ENCODE measurements around the gene AFMID. TPM values are rescaled to one million over a fixed set of nuclear protein-coding genes. Genes with fewer than 3 reads are reported as not detected.
"Not testable (repeated sequence)": the region's sequence is repeated elsewhere in the genome, so short reads cannot be mapped to it uniquely, and the experiment has no call there.

The AFMID gene
- total RNA-seq, 6 experiments from 2014 or later = 23.0 to 32.9 (median 26.2) TPM

DNA sequence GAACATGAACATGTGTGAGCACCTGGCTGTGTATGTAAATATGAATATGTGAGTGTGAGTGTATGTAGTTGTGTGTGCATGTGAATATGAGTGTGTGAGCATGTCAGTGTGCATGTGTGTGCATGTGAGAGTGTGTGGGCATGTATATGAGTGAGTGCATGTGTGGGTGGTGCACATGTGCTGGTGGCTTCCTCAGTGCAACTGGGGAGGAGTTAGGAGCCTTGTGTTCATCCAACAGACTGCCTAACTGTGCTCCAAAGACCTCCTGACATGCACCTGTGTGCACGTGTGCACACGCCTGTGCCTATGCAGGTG lies 45.7 kb downstream of the AFMID start:
- H3K4me3 Mint-ChIP-seq = no peak overlapping the region
- H3K9me3 Mint-ChIP-seq = no peaks in the 10 kb centered on the region
- peaks cover 35% of the 10 kb centered on the region for H3K27me3 Mint-ChIP-seq (ENCODE audit: insufficient read depth)
- no peak overlapping the region for H3K27ac Mint-ChIP-seq
- no peak for DNase-seq
- TF ChIP-seq, protein P1, sequence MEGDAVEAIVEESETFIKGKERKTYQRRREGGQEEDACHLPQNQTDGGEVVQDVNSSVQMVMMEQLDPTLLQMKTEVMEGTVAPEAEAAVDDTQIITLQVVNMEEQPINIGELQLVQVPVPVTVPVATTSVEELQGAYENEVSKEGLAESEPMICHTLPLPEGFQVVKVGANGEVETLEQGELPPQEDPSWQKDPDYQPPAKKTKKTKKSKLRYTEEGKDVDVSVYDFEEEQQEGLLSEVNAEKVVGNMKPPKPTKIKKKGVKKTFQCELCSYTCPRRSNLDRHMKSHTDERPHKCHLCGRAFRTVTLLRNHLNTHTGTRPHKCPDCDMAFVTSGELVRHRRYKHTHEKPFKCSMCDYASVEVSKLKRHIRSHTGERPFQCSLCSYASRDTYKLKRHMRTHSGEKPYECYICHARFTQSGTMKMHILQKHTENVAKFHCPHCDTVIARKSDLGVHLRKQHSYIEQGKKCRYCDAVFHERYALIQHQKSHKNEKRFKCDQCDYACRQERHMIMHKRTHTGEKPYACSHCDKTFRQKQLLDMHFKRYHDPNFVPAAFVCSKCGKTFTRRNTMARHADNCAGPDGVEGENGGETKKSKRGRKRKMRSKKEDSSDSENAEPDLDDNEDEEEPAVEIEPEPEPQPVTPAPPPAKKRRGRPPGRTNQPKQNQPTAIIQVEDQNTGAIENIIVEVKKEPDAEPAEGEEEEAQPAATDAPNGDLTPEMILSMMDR (IDR thresholded peaks at IDR 0.05) = no peak
- no peaks in the 10 kb centered on the region for H3K4me1 Mint-ChIP-seq (ENCODE audit: low read depth)
- no peaks in the 10 kb centered on the region for H3K36me3 Mint-ChIP-seq (ENCODE audit: low read depth)

DNA sequence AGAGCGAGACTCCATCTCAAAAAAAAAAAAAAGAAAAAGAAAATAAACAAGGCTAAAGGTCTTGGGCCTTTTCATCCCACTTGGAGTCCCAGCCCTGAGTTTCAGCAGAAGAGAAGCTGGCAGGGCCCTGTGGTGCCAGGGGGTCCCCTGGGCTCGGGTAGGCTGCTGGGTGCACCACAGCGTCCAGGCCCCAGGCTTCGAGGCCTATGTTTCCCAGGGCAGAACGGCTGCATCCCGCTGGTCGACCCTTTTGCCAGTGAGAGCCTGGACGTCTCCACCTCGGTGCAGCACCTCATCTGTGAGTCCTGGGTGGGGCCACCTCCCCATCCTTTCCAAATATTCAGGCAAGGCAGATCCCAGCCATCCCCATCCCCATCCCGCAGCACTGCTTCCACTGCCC lies 46.5 kb downstream of the AFMID start:
- DNase-seq = no peak
- TF ChIP-seq, protein P1 (IDR thresholded peaks at IDR 0.05) = no peak
- H3K27ac Mint-ChIP-seq = no peak overlapping the region
- peaks cover 35% of the 10 kb centered on the region for H3K27me3 Mint-ChIP-seq (ENCODE audit: insufficient read depth)
- H3K4me3 Mint-ChIP-seq = no peak overlapping the region
- H3K4me1 Mint-ChIP-seq (ENCODE audit: low read depth) = no peaks in the 10 kb centered on the region
- H3K36me3 Mint-ChIP-seq (ENCODE audit: low read depth) = no peaks in the 10 kb centered on the region
- H3K9me3 Mint-ChIP-seq = no peaks in the 10 kb centered on the region

DNA sequence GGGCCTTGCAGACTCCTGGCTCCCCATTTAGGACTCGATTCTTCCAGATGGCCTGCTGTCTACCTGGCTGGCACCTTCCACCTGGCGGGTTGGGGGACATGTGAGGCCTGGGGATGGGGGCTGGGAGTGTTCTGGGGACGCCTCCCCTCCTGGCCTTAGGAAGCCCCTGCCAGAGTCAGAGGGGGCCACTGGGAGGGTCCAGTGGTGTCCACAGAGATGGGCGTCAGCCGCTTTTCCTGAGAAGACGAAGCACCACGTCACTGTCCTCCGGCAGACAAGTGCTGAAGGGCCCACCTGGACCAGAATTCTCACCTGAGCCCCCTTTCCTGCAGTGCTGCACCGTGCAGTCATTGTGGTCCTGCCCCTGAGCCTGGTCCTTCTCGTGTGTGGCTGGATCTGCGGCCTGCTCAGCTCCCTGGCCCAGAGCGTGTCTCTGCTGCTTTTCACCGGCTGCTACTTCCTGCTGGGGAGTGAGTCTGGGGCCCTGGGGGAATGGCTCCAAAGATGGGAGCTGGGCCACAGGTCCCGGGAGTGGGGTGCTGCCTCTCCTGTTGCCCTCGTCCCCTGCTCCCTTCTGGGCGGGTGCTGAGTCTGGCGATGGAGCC lies 47.2 kb downstream of the AFMID start:
- Mint-ChIP-seq H3K4me3 (no peak overlapping the region), H3K9me3 (no peaks in the 10 kb centered on the region), H3K27me3 (ENCODE audit: insufficient read depth) (peaks cover 35% of the 10 kb centered on the region), H3K27ac (no peak overlapping the region), H3K4me1 (ENCODE audit: low read depth) (no peaks in the 10 kb centered on the region), H3K36me3 (ENCODE audit: low read depth) (no peaks in the 10 kb centered on the region)
- TF ChIP-seq, protein P1 (IDR thresholded peaks at IDR 0.05) = no peak
- no peak for DNase-seq

DNA sequence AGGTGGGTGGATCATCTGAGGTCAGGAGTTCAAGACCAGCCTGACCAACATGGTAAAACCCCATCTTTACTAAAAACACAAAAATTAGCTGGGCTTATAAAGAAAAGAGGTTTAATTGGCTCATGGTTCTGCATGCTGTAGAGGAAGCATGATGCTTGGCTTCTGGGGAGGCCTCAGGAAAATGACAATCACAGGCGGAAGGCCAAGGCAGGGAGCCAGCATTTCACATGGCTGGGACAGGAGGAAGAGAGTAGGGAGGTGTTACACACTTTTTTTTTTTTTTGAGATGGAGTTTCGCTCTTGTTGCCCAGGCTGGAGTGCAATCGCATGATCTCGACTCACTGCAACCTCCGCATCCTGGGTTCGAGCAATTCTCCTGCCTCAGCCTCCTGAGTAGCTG lies 47.9 kb downstream of the AFMID start:
- not testable (repeated sequence) for H3K9me3 Mint-ChIP-seq; H3K27ac Mint-ChIP-seq; H3K4me3 Mint-ChIP-seq; DNase-seq; H3K4me1 Mint-ChIP-seq (ENCODE audit: low read depth); H3K36me3 Mint-ChIP-seq (ENCODE audit: low read depth)
- H3K27me3 Mint-ChIP-seq (ENCODE audit: insufficient read depth) = peaks cover 35% of the 10 kb centered on the region

DNA sequence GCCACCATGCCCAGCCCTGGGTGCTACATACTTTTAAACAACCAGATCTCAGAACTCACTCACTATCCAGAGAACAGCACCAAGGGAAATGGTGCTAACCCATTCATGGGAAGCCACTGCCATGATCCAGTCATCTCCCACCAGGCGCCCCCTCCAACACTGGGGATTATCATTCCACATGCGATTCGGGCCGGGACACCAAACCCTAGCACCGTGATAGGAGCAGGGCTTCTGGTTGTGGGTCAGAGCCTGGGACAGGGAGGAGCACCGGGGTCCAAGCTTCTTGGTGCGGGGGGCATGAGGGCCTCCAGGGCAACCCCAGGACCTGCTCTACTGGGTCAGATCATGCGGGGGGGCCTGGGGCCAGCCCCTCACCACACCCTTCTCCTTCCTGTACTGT lies 48.7 kb downstream of the AFMID start:
- Mint-ChIP-seq H3K27ac (no peak overlapping the region), H3K27me3 (ENCODE audit: insufficient read depth) (peaks cover 30% of the 10 kb centered on the region), H3K4me3 (no peak overlapping the region), H3K9me3 (no peaks in the 10 kb centered on the region), H3K4me1 (ENCODE audit: low read depth) (no peaks in the 10 kb centered on the region), H3K36me3 (ENCODE audit: low read depth) (no peaks in the 10 kb centered on the region)
- TF ChIP-seq, protein P1 (IDR thresholded peaks at IDR 0.05) = no peak
- DNase-seq = no peak

DNA sequence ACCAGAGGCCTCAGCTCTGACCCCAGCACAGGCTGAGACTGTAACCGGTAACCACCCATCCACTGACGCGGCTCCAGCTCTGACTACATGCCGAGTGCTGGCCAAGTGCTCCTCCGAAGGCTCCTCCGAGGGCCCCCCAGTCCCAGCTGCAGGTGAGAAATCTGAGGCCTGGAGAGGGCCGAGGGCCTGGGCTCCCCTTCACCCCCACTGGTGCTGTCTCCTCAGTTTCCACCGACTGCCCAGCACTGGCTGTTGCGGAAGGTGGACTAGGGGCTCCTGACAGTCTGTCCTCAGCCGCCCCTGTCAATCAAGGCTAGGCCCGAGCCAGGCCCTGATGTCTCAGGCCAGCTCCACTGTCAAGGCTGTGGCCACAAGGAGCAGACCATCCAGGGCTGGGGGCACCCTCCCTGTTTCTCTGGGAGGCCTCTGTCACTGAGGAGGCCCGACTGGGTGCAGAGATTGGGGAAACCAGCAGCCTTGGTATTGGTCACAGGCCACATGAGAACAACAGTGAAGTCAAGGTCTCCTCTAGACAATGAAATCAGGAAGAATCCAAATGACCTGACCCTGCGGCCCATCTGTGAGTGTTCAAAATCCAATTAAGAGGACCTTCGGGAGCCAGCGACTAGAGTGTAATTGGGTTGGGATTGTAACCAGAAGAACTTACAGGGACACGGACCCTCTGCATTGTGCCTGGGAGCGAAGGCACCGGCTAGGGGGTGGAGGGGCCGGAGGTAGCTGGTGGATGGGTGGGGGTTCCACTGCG lies 49.4 kb downstream of the AFMID start:
- DNase-seq = no peak
- TF ChIP-seq, protein P1 (IDR thresholded peaks at IDR 0.05) = no peak
- Mint-ChIP-seq H3K36me3 (ENCODE audit: low read depth) (no peaks in the 10 kb centered on the region), H3K27ac (no peak overlapping the region), H3K9me3 (no peaks in the 10 kb centered on the region), H3K4me3 (no peak overlapping the region), H3K27me3 (ENCODE audit: insufficient read depth) (peaks cover 26% of the 10 kb centered on the region), H3K4me1 (ENCODE audit: low read depth) (no peaks in the 10 kb centered on the region)
